Stimulated activated CD8-positive, alpha-beta memory T cell treated with anti-CD3 and anti-CD28 coated beads, Interleukin-12 subunit alpha, Interleukin-12 subunit beta, amount 100 ng/mL, for 4 hours (primary cell): ENCODE data around the gene NSD1.

Experiments used
- DNase-seq: peaks from one replicate; pipeline ENCODE4 v3.0.0-alpha.2; 2020; ENCODE audit warnings: low read depth

The NSD1 gene

DNA sequence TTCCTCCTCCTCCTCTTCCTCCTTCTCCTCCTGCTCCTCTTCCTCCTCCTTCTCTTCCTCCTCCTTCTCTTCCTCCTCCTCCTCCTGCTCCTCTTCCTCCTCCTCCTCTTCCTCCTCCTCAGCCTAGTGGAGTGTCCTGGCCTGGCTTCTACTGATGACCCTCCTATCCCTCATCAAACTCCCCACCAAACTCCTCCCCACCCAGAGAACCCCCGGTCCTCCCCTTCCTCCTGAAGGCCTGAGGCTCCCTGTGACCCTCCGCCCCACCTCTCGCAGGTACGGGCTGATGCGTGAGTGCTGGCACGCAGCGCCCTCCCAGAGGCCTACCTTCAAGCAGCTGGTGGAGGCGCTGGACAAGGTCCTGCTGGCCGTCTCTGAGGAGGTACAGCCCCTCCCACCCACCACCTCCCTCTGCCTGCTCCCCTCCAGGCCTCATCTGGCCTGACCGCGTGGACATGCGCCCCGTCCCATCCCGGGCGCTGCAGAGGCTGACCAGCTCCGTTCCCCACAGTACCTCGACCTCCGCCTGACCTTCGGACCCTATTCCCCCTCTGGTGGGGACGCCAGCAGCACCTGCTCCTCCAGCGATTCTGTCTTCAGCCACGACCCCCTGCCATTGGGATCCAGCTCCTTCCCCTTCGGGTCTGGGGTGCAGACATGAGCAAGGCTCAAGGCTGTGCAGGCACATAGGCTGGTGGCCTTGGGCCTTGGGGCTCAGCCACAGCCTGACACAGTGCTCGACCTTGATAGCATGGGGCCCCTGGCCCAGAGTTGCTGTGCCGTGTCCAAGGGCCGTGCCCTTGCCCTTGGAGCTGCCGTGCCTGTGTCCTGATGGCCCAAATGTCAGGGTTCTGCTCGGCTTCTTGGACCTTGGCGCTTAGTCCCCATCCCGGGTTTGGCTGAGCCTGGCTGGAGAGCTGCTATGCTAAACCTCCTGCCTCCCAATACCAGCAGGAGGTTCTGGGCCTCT, 36.3 kb upstream of the NSD1 start:
- DNase-seq = no peak

GRCh38 chr5:177098120-177098469, 35.5 kb upstream of the NSD1 start:
- DNase-seq = no peak

DNA sequence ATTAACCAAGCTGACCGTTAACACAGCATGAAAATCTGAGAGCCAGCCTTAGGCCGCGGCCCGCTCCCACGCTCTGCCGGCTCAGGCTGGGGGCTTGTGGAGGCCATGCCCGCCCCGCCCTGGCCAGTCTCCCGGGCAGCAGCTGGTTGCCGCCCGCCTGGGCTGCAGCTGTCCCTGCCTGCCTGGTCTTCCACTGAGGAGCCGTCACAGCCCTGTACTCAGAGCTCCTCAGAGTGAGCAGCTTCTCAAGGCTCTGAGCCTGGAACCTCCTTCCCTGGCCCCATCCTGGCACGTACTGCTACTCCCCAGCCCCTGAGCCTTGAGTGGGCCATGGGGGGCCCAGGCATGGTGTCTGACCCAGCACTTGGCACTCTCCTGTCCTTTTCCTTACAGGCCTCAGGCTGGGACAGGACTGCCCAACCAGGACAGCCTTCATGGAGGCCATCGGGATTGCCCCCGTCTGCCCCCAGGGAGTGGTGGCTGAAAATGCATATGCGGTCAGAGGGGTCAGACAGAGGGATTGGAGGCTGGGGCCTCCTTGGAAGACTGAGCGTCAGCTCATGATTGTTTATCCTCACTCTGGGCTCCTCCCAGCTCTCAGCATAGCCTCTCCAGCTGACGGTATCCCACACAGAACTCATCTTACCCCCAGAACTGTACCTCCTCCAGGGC, 35.0 kb upstream of the NSD1 start:
- no peak for DNase-seq

- DNase-seq = no peak
Observed at GRCh38 chr5:177099422-177100093, 34.0 kb upstream of the NSD1 start.

- DNase-seq = no peak
Observed at GRCh38 chr5:177100714-177101121, 32.9 kb upstream of the NSD1 start.

DNA sequence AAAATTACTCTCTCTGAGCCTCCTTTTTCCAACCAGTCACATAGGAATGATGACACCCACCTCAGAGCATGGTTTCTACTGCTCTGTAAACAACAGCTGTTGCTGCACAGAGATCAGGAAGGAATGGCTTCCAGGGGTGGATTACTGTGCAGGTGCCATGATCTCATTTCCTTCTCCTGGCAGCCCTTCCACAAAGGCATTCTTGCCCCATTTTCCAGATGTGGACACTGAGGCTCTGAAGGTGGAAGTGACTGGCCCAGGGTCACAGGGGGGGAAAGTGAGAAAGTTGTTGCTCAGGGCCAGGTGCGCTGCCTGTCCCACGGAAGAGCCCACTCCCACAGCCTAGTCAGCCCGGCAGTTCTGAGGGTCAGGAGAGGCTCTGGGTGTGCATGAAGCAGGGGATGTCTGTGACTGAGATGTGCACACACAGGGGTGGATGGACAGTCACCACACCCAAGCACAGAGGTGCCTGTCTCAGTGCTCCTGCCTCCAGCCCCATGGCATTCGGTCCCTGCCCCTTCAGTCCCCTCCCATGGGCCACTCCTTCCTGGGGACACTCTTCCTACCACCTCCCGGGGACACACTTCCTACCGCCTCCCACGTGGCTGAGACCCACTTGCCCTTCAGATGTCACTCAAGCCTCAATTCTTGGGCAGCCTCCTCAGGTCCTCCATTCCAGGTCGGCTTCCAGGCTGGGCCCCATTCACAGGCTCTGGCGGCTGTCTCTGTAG, 29.9 kb upstream of the NSD1 start:
- DNase-seq = no peak

GRCh38 chr5:177105691-177106476, 27.7 kb upstream of the NSD1 start:
- DNase-seq = no peak

DNA sequence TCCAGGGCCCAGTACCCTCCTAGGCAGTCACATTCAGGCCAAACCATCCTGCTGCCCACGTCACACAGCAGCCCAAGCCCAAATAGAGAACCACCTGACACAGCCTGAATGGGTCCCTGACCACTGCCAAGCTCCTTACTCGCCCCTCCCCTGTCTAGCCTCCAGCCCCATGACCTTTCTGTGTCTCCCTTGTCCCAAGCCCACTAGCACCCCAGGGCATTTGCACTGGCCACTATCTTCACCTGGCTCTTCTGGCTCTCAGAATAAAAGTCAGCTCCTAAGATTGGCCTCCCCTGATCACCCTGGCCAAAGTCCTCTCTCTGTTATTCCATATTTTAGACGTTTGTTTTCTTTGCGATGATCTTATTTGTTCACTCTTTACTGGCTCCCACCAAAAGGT, 26.4 kb upstream of the NSD1 start:
- no peak for DNase-seq

- no peak for DNase-seq
Observed at GRCh38 chr5:177109810-177110209, 23.8 kb upstream of the NSD1 start.

- peak; percentile 42 for DNase-seq
Observed at GRCh38 chr5:177111720-177112394, 21.7 kb upstream of the NSD1 start.

- no peak for DNase-seq
Observed at GRCh38 chr5:177112589-177113220, 20.9 kb upstream of the NSD1 start.

DNA sequence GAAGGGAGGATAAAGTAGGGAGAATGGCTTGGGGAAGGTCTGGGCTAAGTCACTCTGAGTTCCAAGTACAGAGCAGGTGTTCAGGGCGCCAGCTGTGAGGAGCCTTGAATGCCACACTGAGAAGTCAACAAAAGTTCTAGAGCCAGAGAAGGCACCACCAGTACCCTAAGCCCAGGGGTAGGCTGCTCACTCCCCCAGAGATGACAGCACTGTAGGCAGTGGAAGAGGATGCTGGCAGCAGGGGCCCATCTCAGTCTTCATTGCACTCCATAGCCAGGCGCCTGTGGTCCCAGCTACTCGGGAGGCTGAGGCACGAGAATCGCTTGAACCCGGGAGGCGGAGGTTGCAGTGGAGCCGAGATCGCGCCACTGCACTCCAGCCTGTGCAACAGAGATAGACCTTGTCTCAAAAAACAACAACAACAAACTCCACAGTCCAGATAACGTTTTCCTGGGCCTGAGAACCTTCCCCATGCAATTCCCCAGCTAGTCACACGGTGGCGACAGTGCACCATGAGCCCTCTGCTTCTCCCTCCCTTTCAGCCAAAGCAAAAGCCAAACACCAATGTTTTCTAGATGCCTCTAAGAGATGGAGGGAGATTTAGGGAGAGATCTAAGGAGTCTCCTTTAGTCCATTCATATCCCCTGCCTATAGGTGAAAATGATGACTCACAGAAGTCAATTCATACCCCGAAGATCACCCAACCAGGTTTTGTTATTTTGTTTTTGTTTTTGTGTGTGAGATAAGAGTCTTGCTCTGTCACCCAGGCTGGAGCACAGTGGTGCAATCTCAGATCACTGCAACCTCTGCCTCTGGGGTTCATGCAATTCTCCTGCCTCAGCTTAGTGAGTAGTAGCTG, 19.8 kb upstream of the NSD1 start:
- DNase-seq = peak; percentile 47

- peak; percentile 72 for DNase-seq
Observed at GRCh38 chr5:177116631-177117373, 16.8 kb upstream of the NSD1 start.

DNA sequence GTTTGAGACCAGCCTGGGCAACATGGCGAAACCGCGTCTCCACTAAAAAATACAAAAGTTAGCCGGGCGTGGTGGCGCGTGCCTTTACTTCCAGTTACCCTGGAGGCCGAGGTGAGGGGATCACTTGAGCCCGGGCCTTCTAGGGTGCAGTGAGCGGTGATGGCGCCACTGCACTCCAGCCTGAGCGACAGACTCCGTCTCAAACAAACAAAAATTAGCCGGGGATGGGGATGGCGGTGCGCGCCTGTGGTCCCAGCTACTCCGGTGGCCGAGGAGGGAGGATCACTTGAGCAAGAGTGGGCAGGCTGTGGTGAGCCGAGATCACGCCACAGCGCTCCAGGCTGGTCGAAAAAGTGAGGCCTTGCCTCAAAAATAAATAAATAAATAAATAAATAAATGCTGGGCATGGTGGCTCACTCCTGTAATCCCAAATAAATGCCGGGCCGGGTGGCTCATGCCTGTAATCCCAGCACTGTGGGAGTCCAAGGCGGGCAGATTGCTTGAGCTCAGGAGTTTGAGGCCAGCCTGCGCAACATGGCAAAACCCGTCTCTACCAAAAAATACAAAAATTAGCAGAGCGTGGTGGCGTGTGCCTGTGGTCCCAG, 16.0 kb upstream of the NSD1 start:
- no peak for DNase-seq

GRCh38 chr5:177122566-177122965, 11.0 kb upstream of the NSD1 start:
- no peak for DNase-seq

DNA sequence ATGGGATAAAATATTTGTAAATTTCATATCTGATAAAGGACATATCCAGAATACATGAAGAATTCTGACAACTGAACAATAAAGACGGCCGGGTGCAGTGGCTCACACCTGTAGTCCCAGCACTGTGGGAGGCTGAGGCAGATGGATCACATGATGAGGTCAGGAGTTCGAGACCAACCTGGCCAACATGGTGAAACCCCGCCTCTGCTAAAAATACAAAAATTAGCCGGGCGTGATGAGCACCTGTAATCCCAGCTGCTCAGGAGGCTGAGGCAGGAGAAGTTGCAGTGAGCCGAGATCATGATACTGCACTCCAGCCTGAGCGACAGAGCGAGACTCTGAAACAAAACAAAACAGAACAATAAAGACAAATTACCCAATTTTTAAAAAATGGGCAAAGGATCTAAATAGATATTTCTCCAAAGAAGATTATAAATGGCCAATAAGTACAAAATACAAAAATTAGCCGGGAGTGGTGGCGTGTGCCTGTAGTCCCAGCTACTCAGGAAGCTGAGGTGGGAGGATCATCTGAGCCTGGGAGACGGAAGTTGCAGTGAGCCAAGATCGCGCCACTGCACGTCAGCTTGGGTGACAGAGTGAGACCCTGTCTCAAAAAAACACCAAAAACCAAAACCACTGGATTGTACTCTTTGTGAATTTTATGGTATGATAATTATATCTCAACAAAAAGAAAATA, 9.6 kb upstream of the NSD1 start:
- DNase-seq = no peak

DNA sequence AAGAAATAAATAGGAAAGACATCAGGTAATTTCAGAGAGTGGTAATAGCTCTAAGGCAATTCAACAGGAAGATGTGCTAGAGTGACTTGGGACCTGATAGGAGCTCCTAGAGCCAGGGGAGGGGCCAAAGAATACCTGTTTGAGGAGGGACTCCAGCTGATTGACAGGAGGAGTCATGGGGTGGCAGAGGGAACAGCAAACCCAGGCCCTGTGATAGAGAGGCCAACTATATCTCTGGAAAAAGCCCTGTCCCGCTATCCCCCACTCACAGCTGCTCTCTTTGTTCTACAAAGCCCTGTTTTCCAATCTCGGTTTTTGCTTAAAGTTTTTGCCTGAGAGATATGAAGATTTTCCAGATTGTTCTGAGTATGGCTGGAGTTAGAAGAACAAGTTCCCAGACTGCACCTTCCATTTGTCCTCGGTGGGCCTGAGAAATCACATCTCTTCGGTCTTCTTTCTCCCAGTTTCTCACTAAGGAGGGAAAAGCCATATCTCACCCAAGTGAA, 9.0 kb upstream of the NSD1 start:
- DNase-seq = no peak
